Hepatocyte (in vitro differentiated cells): ENCODE measurements around the gene APBB2.

Experiments
- CTCF ChIP-seq: fragments of 200-600 bp; sonication (generic); IDR thresholded peaks from 2 replicates; pipeline ENCODE4 v1.5.1; 2016; ENCODE audit warnings: antibody characterized with exemption, mild to moderate bottlenecking; ENCODE audit not compliant: poor library complexity
- EZH2 ChIP-seq: fragments of 200-600 bp; sonication (generic); IDR thresholded peaks from 2 replicates; pipeline ENCODE4 v1.6.1; 2016; ENCODE audit warnings: antibody characterized with exemption, mild to moderate bottlenecking, borderline replicate concordance

- no peak for TF ChIP-seq EZH2
- no peak for TF ChIP-seq CTCF
Observed at GRCh38 chr4:41142376-41143310, 71.7 kb downstream of the APBB2 start.
